Subcutaneous adipose tissue (tissue), 4 donors: ENCODE measurements around the gene IMPDH1. TPM values are rescaled to one million over a fixed set of nuclear protein-coding genes. Genes with fewer than 3 reads are reported as not detected.

Experiments used
- total RNA-seq, 4 donors: library from RNA; depleted of rRNA; stranded (reverse); fragments of >200 nt; gene quantifications; one replicate each; pipeline ENCODE4 v1.1.0, GENCODE V29; 2016
- TF ChIP-seq, protein P1 (sequence below): fragments of 450-650 bp; IDR thresholded peaks from one replicate; pipeline ENCODE4 v1.5.1; 2016; ENCODE audit warnings: low read depth, mild to moderate bottlenecking, control low read depth, antibody characterized with exemption, moderate library complexity

The IMPDH1 gene
- total RNA-seq, 4 donors from 2014 or later = 67.6 to 94.2 (median 71.7) TPM

DNA sequence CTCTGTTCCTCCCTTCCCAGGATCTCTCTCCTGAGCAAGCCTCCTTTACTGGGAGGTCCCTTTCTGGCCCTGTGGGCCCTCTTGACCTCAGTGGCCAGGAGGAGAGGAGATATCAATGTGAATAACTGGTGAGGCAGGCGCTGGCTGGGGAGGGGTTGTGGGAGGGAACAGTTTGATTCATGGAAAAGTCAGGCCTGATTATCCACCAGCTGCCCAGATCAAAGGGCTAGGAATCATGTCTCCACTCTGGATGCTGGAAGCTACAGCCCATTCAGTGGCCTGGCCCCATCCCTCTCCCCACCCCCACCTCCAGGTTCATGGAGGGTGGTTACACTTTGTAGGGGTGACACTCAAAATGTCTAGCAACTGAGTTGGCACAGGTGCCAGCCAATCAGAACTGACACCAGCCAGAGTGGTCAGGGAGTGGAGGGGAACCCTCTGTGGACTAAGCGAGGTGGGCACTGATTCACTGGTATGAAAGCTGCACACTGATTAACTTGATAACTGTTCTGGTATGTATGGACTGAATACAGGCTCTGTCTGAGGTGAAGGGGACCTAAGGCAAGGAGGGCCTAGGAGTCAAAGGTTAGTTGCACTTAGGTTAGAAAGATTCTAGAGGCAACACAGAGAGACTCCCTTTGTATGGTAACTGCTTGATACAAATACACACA lies 53.1 kb downstream of the IMPDH1 start:
- TF ChIP-seq, protein P1, sequence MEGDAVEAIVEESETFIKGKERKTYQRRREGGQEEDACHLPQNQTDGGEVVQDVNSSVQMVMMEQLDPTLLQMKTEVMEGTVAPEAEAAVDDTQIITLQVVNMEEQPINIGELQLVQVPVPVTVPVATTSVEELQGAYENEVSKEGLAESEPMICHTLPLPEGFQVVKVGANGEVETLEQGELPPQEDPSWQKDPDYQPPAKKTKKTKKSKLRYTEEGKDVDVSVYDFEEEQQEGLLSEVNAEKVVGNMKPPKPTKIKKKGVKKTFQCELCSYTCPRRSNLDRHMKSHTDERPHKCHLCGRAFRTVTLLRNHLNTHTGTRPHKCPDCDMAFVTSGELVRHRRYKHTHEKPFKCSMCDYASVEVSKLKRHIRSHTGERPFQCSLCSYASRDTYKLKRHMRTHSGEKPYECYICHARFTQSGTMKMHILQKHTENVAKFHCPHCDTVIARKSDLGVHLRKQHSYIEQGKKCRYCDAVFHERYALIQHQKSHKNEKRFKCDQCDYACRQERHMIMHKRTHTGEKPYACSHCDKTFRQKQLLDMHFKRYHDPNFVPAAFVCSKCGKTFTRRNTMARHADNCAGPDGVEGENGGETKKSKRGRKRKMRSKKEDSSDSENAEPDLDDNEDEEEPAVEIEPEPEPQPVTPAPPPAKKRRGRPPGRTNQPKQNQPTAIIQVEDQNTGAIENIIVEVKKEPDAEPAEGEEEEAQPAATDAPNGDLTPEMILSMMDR = no peak

DNA sequence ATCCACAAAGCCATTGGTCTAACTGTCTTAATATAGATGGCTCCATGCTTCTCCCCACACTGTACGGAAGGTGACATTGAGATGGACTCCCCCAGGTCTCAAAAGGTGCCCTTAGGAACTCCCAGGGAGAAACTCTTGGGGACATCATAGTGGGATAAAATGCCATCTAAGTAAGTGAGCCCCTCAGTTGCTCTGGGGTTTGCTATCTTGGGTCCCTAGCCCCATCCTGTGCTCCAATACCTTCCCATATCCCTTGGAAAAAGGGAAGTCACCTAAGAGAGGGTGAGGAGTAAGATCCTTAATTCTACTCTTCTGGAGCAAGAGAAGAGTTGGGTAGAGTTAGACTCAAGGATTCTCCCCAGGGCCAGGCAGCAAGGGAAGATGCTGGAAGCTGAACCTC lies 56.2 kb downstream of the IMPDH1 start:
- TF ChIP-seq, protein P1 = no peak

- TF ChIP-seq, protein P1 = no peak
Observed at GRCh38 chr7:128353189-128353588, 56.6 kb downstream of the IMPDH1 start.

DNA sequence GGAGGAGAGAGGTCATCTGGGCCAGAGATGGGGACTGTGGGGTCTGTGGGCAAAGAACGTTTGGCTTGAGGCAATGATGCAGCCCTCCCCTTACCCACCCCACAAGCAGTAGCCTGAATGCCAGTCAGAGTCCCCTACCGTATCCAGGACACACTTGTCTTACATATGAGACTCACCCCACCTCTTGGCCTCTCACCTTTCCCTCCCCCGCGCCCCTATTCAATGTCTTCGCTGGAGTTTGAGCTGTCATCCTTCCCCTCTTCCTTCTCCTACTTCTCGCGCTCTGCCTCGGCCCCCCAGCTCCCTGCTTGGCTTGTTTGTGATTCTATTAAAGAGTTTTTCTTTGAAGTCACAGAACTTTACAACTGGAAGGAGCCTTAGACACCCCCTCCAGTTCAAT lies 57.1 kb downstream of the IMPDH1 start:
- TF ChIP-seq, protein P1 = no peak

DNA sequence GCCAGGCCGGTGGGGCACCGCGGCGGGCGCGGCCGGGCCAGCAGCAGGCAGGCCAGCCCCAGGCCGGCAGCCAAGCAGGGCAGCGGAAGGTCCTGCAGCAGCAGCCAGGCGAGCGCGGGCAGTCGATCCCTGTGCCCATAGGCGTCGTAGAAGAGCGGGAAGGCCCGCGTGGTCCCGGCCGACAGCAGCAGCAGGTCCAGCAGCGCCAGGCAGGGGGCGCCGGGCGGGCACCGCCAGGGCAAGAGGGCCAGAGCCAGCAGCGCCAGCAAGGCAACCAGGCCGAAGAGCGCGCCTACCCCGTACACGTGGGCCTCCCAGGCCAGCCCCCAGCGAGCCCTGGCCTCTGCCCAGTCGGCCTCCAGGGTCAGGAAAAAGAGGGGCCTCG lies 57.6 kb downstream of the IMPDH1 start:
- TF ChIP-seq, protein P1 = no peak

DNA sequence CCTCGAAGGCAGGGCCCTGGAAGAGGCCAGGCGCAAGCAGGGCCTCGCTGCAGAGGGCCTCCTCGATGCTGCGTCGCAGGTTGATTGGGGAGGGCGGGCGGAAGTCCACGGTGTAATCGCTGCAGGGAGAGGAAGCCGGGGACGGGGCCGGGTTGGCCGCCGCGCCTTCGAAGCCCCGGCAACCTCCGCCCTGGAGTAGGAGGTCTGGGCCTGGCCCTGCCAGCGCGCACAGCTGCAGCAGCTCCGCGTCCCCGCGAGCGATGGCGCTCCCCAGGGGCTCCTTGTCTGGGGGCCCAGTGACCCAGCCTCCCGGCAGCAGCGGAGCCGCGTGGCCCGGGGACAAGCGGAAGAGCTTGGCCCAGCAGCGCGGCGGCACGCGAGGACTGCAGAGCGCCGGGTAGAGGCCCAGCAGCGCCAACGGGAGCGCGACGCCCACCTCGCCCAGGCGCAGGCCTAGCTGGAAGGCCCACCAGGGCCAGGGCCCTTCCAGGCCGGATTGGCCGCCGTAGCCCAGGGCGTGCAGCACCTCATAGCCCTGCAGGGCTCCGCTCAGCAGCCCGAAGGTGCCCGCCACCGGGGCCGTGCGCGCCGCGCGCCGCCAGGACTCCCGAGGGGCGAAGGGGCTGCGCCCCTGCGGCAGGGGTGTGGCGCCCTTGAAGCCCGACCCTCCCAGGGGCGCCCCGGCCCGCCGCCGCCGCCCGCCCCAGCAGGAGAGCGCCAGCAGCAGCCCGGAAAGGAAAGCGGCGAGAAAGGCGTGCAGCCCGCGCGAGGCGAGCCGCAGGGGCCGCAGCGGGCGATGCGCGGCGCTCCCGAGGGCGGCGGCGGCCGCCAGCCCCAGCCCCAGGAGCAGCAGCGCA lies 58.3 kb downstream of the IMPDH1 start:
- TF ChIP-seq, protein P1 = no peak

- TF ChIP-seq, protein P1 = no peak
Observed at GRCh38 chr7:128350708-128351295, 59.0 kb downstream of the IMPDH1 start.
